PC-3 (cell line): ENCODE results near the gene UNC119B. TPM values are rescaled to one million over a fixed set of nuclear protein-coding genes. Genes with fewer than 3 reads are reported as not detected.

Experiments used
- ATAC-seq: fragments of 200-7000 bp; cut with Tn5 transposase; 2 replicates; pipeline ENCODE4 v1.9.1; 2020; ENCODE audit warnings: mild to moderate bottlenecking, moderate library complexity
- BruUV-seq: library from RNA; stranded (reverse); fragments of 400-500 nt; replicated peaks from 2 replicates; lab custom pipeline; 2021; lab: Mats Ljungman, UMichigan
- CTCF ChIA-PET: fragments of 300-600 bp; sonication (Branson Sonifier 250); formaldehyde crosslinking; loops from one replicate; lab custom pipeline; 2022; ENCODE audit warnings: antibody characterized with exemption; lab: Charles Lee
- POLR2A ChIA-PET: fragments of 300-600 bp; sonication (Branson Sonifier 250); formaldehyde crosslinking; loops from one replicate; lab custom pipeline; 2022; ENCODE audit warnings: antibody characterized with exemption; ENCODE audit not compliant: unreplicated experiment; lab: Charles Lee
- DNase-seq: peaks from one replicate; pipeline ENCODE4 v3.0.0-alpha.2; 2015
- H2AFZ ChIP-seq: fragments of 300-600 bp; sonication (generic); 2 replicates; pipeline ENCODE4 v1.6.0; 2016; ENCODE audit warnings: antibody characterized with exemption, low read length
- H3F3A ChIP-seq: fragments of 300-600 bp; sonication (generic); one replicate; pipeline ENCODE4 v1.6.0; 2017; ENCODE audit warnings: antibody characterized with exemption, low read length, control low read depth, mild to moderate bottlenecking; ENCODE audit not compliant: unreplicated experiment
- H3K27ac ChIP-seq: fragments of 300-600 bp; sonication (generic); 2 replicates; pipeline ENCODE4 v1.5.1; 2016; ENCODE audit warnings: mild to moderate bottlenecking, low read length
- H3K27me3 ChIP-seq: fragments of 300-600 bp; sonication (generic); 2 replicates; pipeline ENCODE4 v1.6.1; 2016; ENCODE audit warnings: low read length, mixed read lengths
- H3K36me3 ChIP-seq: fragments of 300-600 bp; sonication (generic); 2 replicates; pipeline ENCODE4 v1.6.1; 2016; ENCODE audit warnings: low read depth, mixed run types, low read length, mixed read lengths
- H3K4me1 ChIP-seq: fragments of 300-600 bp; sonication (generic); 2 replicates; pipeline ENCODE4 v1.5.1; 2016; ENCODE audit warnings: low read length; ENCODE audit not compliant: insufficient read depth
- H3K4me2 ChIP-seq: fragments of 300-600 bp; sonication (generic); 2 replicates; pipeline ENCODE4 v1.6.0; 2016; ENCODE audit warnings: low read length
- H3K4me3 ChIP-seq: fragments of 300-600 bp; sonication (generic); 2 replicates; pipeline ENCODE4 v1.5.1; 2016; ENCODE audit warnings: mild to moderate bottlenecking, low read length, mixed read lengths
- H3K79me2 ChIP-seq: fragments of 300-600 bp; sonication (generic); 2 replicates; pipeline ENCODE4 v1.6.1; 2017; ENCODE audit warnings: low read length, mixed read lengths
- H3K9ac ChIP-seq: fragments of 300-600 bp; sonication (generic); 2 replicates; pipeline ENCODE4 v1.6.0; 2016; ENCODE audit warnings: mild to moderate bottlenecking, low read length
- H3K9me2 ChIP-seq: fragments of 300-600 bp; sonication (generic); replicated peaks from 2 replicates; pipeline ENCODE4 v1.6.1; 2016; ENCODE audit warnings: mixed run types, low read length, mixed read lengths
- H3K9me3 ChIP-seq: fragments of 300-600 bp; sonication (generic); 2 replicates; pipeline ENCODE4 v1.6.1; 2016; ENCODE audit warnings: low read length, mixed read lengths
- H4K20me1 ChIP-seq: fragments of 300-600 bp; sonication (generic); 2 replicates; pipeline ENCODE4 v1.6.1; 2016; ENCODE audit warnings: low read length, mixed read lengths
- CTCF ChIP-seq: fragments of 300-600 bp; sonication (generic); conservative IDR thresholded peaks from 2 replicates; pipeline ENCODE4 v1.5.1; 2017; ENCODE audit warnings: antibody characterized with exemption, low read depth, mild to moderate bottlenecking, low read length
- EZH2 ChIP-seq: fragments of 300-600 bp; sonication (generic); IDR thresholded peaks from one replicate; pipeline ENCODE4 v1.6.1; 2017; ENCODE audit warnings: antibody characterized with exemption, mild to moderate bottlenecking, low read length; ENCODE audit not compliant: unreplicated experiment
- EZH2phosphoT487 ChIP-seq: fragments of 300-600 bp; sonication (generic); IDR thresholded peaks from 2 replicates; pipeline ENCODE4 v1.6.1; 2018; ENCODE audit warnings: mild to moderate bottlenecking, antibody characterized with exemption, low read length, borderline replicate concordance
- intact Hi-C: fragments of 100-400 bp; cut with micrococcal nuclease; formaldehyde crosslinking; loops from 2 replicates; pipeline ENCODE4 v1.9.0; 2023
- total RNA-seq: library from RNA; depleted of rRNA; stranded (reverse); fragments of >200 nt; gene quantifications from 2 replicates; pipeline ENCODE4 v1.2.3, GENCODE V29; 2014

Gene UNC119B
- total RNA-seq, 1 experiment from 2014 or later: 15.9 TPM

GRCh38 chr12:120725151-120725658, 14.9 kb downstream of the UNC119B start:
- no peak for DNase-seq
- CTCF ChIA-PET: interaction anchor here (0.5 kb wide), 1 partner anchor 60 kb away, joined by 5 read pairs; no protein-coding TSS in a partner anchor
- H3K9ac ChIP-seq: no peak overlapping the region

GRCh38 chr12:120725659-120726509, 15.6 kb downstream of the UNC119B start, which contains the start of gene ACADS:
ACADS (plus strand) TSS chr12:120725826; CDS start chr12:120725886, 60 bp downstream.
- intact Hi-C loops: no loop called here
- H3K79me2 ChIP-seq: no peaks in the 10 kb centered on the region
- ATAC-seq (peak; percentile 98), DNase-seq (peak; percentile 80)
- no peak within 1 kb of the TSS for H3K27ac ChIP-seq
- H3K4me1 ChIP-seq: peaks cover 7% of the 10 kb centered on the region
- peak within 1 kb of the TSS; percentile 72 for H2AFZ ChIP-seq
- peak within 1 kb of the TSS; percentile 61 for H3K9ac ChIP-seq
- peak within 1 kb of the TSS; percentile 86 for H3K4me2 ChIP-seq
- POLR2A ChIA-PET: no interaction called here
- no peaks in the 10 kb centered on the region for H4K20me1 ChIP-seq
- H3F3A ChIP-seq: no peaks in the 10 kb centered on the region
- no peak for TF ChIP-seq EZH2
- no peak for TF ChIP-seq CTCF
- TF ChIP-seq EZH2phosphoT487: no peak
- H3K9me2 ChIP-seq: no peaks in the 10 kb centered on the region
- no peaks in the 10 kb centered on the region for H3K9me3 ChIP-seq
- CTCF ChIA-PET: interaction anchor here (0.5 kb wide), 1 partner anchor 60 kb away, joined by 5 read pairs; no protein-coding TSS in a partner anchor
- no peaks in the 10 kb centered on the region for H3K27me3 ChIP-seq
- no TSS peak for BruUV-seq
- peaks cover 25% of the 10 kb centered on the region for H3K36me3 ChIP-seq
- peak within 1 kb of the TSS; percentile 71 for H3K4me3 ChIP-seq

More at GRCh38 chr12:120725151-120725658, 14.9 kb downstream of the UNC119B start:
- BruUV-seq: no TSS peak
- intact Hi-C loops: no loop called here
- Histone ChIP-seq H3K27ac (no peak overlapping the region), H4K20me1 (no peaks in the 10 kb centered on the region), H3K9me3 (no peaks in the 10 kb centered on the region), H3K9me2 (no peaks in the 10 kb centered on the region), H3F3A (no peaks in the 10 kb centered on the region), H3K4me2 (peak overlapping the region; percentile 86), H3K4me3 (peak overlapping the region; percentile 71), H3K4me1 (peaks cover 14% of the 10 kb centered on the region), H3K36me3 (peaks cover 29% of the 10 kb centered on the region), H3K79me2 (no peaks in the 10 kb centered on the region), H2AFZ (peak overlapping the region; percentile 72), H3K27me3 (no peaks in the 10 kb centered on the region)
- POLR2A ChIA-PET: no interaction called here
- ATAC-seq: no peak
- TF ChIP-seq EZH2phosphoT487 (no peak), EZH2 (no peak), CTCF (no peak)
